H9 (cell line): ENCODE measurements around the gene PKP3. TPM values are rescaled to one million over a fixed set of nuclear protein-coding genes. Genes with fewer than 3 reads are reported as not detected.
A peak's percentile ranks its signal among the peaks of the same experiment; 100 is the strongest.

Experiments
- DNase-seq: peaks from one replicate; pipeline ENCODE4 v3.0.0-alpha.2; 2017
- H2AFZ ChIP-seq: one replicate; pipeline ENCODE4 v1.6.1; 2013; ENCODE audit warnings: mild to moderate bottlenecking, low read length, control low read depth, moderate library complexity
- H2AK5ac ChIP-seq: 2 replicates; pipeline ENCODE4 v1.6.1; 2013; ENCODE audit warnings: low read length, control low read depth, mixed read lengths; ENCODE audit not compliant: insufficient read length
- H2BK120ac ChIP-seq: one replicate; pipeline ENCODE4 v1.6.1; 2013; ENCODE audit warnings: low read depth, mild to moderate bottlenecking, low read length, control low read depth, inconsistent platforms; ENCODE audit not compliant: poor library complexity, severe bottlenecking
- H2BK12ac ChIP-seq: 2 replicates; pipeline ENCODE4 v1.6.1; 2013; ENCODE audit warnings: low read length, control low read depth, mixed read lengths, low read depth; ENCODE audit not compliant: insufficient read length
- H2BK15ac ChIP-seq: 2 replicates; pipeline ENCODE4 v1.6.1; 2013; ENCODE audit warnings: low read depth, low read length, control low read depth
- H2BK20ac ChIP-seq: one replicate; pipeline ENCODE4 v1.6.1; 2013; ENCODE audit warnings: low read depth, mild to moderate bottlenecking, low read length, control low read depth, inconsistent platforms; ENCODE audit not compliant: poor library complexity, severe bottlenecking
- H2BK5ac ChIP-seq: 2 replicates; pipeline ENCODE4 v1.6.1; 2013; ENCODE audit warnings: low read length, control low read depth, mixed read lengths; ENCODE audit not compliant: insufficient read length
- H3K14ac ChIP-seq: 2 replicates; pipeline ENCODE4 v1.6.1; 2013; ENCODE audit warnings: low read length, control low read depth; ENCODE audit not compliant: insufficient read depth
- H3K18ac ChIP-seq: 2 replicates; pipeline ENCODE4 v1.6.1; 2013; ENCODE audit warnings: low read depth, mild to moderate bottlenecking, mixed read lengths, low read length, control low read depth; ENCODE audit not compliant: insufficient read length
- H3K23ac ChIP-seq: 2 replicates; pipeline ENCODE4 v1.6.1; 2013; ENCODE audit warnings: low read length, control low read depth, mixed read lengths, low read depth; ENCODE audit not compliant: insufficient read length
- H3K23me2 ChIP-seq: 2 replicates; pipeline ENCODE4 v1.6.1; 2013; ENCODE audit warnings: low read depth, mild to moderate bottlenecking, mixed read lengths, low read length, control low read depth; ENCODE audit not compliant: insufficient read length, poor library complexity, severe bottlenecking
- H3K27ac ChIP-seq: 2 replicates; pipeline ENCODE4 v1.5.1; 2013; ENCODE audit warnings: low read length, control low read depth, mixed read lengths, low read depth; ENCODE audit not compliant: insufficient read length
- H3K27me3 ChIP-seq: 2 replicates; pipeline ENCODE4 v1.6.1; 2013; ENCODE audit warnings: low read length, control low read depth, inconsistent platforms; ENCODE audit not compliant: insufficient read depth
- H3K4ac ChIP-seq: 2 replicates; pipeline ENCODE4 v1.6.1; 2013; ENCODE audit warnings: low read depth, mild to moderate bottlenecking, control low read depth, inconsistent platforms, low read length, moderate library complexity
- H3K4me1 ChIP-seq: 2 replicates; pipeline ENCODE4 v1.6.1; 2013; ENCODE audit warnings: low read length, control low read depth, inconsistent platforms; ENCODE audit not compliant: insufficient read depth
- H3K4me2 ChIP-seq: 2 replicates; pipeline ENCODE4 v1.6.1; 2013; ENCODE audit warnings: low read length, control low read depth, mixed read lengths; ENCODE audit not compliant: insufficient read length, insufficient read depth
- H3K56ac ChIP-seq: 2 replicates; pipeline ENCODE4 v1.6.1; 2013; ENCODE audit warnings: low read depth, mild to moderate bottlenecking, mixed read lengths, low read length, control low read depth; ENCODE audit not compliant: insufficient read length
- H3K79me1 ChIP-seq: 2 replicates; pipeline ENCODE4 v1.6.1; 2013; ENCODE audit warnings: low read depth, mild to moderate bottlenecking, moderate library complexity, low read length, control low read depth, inconsistent platforms; ENCODE audit not compliant: insufficient read depth, poor library complexity, severe bottlenecking
- H3K79me2 ChIP-seq: 2 replicates; pipeline ENCODE4 v1.6.1; 2013; ENCODE audit warnings: low read length, control low read depth, inconsistent platforms; ENCODE audit not compliant: insufficient read depth
- H3K9ac ChIP-seq: 2 replicates; pipeline ENCODE4 v1.6.1; 2013; ENCODE audit warnings: low read length, control low read depth, mixed read lengths; ENCODE audit not compliant: insufficient read length; ENCODE audit errors: extremely low read depth
- H3K9me3 ChIP-seq: one replicate; pipeline ENCODE4 v1.6.1; 2013; ENCODE audit warnings: low read depth, low read length, inconsistent platforms; ENCODE audit not compliant: control insufficient read depth
- H3T11ph ChIP-seq: one replicate; pipeline ENCODE4 v1.6.1; 2013; ENCODE audit warnings: mild to moderate bottlenecking, low read length, control low read depth, inconsistent platforms
- H4K20me1 ChIP-seq: one replicate; pipeline ENCODE4 v1.6.1; 2013; ENCODE audit not compliant: control insufficient read depth, insufficient read length, insufficient read depth
- H4K5ac ChIP-seq: 2 replicates; pipeline ENCODE4 v1.6.1; 2013; ENCODE audit warnings: low read depth, mild to moderate bottlenecking, mixed read lengths, low read length, control low read depth; ENCODE audit not compliant: insufficient read length
- H4K8ac ChIP-seq: replicated peaks from 2 replicates; pipeline ENCODE4 v1.6.1; 2013; ENCODE audit warnings: low read length, control low read depth, mixed read lengths, low read depth; ENCODE audit not compliant: insufficient read length
- H4K91ac ChIP-seq: 2 replicates; pipeline ENCODE4 v1.6.1; 2013; ENCODE audit warnings: low read depth, mild to moderate bottlenecking, moderate library complexity, mixed read lengths, low read length, control low read depth; ENCODE audit not compliant: insufficient read length
- H3K27ac Mint-ChIP-seq, 3 experiments: 2 replicates in 2 of 3; 3 replicates in 1 of 3; pipeline ENCODE4 v1.8.0; 2020 to 2021; ENCODE audit warnings: mixed read lengths in 3 of 3, mild to moderate bottlenecking in 1 of 3, moderate library complexity in 1 of 3
- H3K27me3 Mint-ChIP-seq: 2 replicates; pipeline ENCODE4 v1.8.0; 2021; ENCODE audit warnings: low read depth, mild to moderate bottlenecking, moderate library complexity, mixed read lengths
- H3K36me3 Mint-ChIP-seq, 3 experiments: 2 replicates in 2 of 3; 3 replicates in 1 of 3; pipeline ENCODE4 v1.8.0; 2020 to 2021; ENCODE audit warnings: low read depth in 3 of 3, mixed read lengths in 3 of 3; ENCODE audit not compliant: insufficient read depth in 1 of 3
- H3K4me1 Mint-ChIP-seq, 2 experiments: 2 replicates each; pipeline ENCODE4 v1.8.0; 2020; ENCODE audit warnings: mixed read lengths in 2 of 2
- H3K4me3 Mint-ChIP-seq, 2 experiments: 2 replicates in 1 of 2; 3 replicates in 1 of 2; pipeline ENCODE4 v1.8.0; 2020 to 2021; ENCODE audit warnings: mild to moderate bottlenecking in 2 of 2, mixed read lengths in 2 of 2, moderate library complexity in 1 of 2
- H3K9me3 Mint-ChIP-seq, 2 experiments: 2 replicates in 1 of 2; 3 replicates in 1 of 2; pipeline ENCODE4 v1.8.0; 2020; ENCODE audit warnings: mild to moderate bottlenecking in 2 of 2, mixed read lengths in 2 of 2, moderate library complexity in 1 of 2
- WGBS: extraction: QIAGEN DNeasy Blood & Tissue Kit; methylation state at CpG from one replicate; pipeline ENCODE4 v1.1.7; 2013; ENCODE audit warnings: missing lambda C conversion rate, low lambda C conversion rate, mixed read lengths; ENCODE audit not compliant: insufficient read length; ENCODE audit errors: extremely low coverage; 5-methylcytosine and 5-hydroxymethylcytosine counted together
- total RNA-seq: library from RNA; stranded (reverse); gene quantifications from 2 replicates; pipeline ENCODE4 v1.2.1, GENCODE V29; 2021
- TF ChIP-seq, protein P1 (sequence below): fragments of 200-600 bp; sonication (generic); conservative IDR thresholded peaks from 3 replicates; pipeline ENCODE4 v1.8.0; 2021; ENCODE audit warnings: antibody characterized with exemption, mild to moderate bottlenecking

The PKP3 gene
- total RNA-seq, 1 experiment from 2014 or later: 41.7 TPM

DNA sequence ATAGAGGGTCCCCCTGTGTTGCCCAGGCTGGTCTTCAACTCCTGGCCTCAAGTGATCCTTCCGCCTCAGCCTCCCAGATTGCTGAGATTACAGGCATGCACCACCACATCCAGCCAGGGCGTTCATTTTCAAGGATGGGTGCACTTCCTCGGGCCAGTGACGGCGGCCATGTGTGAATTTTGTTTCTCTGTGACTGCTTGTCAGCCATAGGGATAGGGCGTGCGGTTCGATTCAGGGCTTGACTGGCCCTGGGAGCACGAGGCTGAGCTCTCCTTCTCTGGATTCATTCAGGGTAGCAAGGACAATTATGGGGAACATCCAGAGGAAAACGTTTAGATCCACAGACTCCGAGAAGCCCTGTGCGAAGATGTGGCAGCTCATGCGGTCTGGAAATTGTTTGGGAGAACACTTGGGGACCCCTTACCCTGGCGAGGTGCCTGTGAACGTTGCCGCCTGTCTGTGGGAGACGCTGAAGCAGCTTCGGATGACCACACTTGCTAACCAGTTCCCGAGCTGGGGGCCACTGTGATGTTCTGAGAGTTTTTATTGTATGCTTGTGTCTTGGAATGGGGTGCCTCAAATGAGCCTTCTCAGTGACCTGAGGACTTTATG lies 59.0 kb downstream of the PKP3 start:
- no peak overlapping the region for H3K56ac ChIP-seq
- peaks cover 13% of the 10 kb centered on the region; the same call in 1 of the 2 replicates for H3K79me2 ChIP-seq
- no peak overlapping the region for H3K23ac ChIP-seq
- no peaks in the 10 kb centered on the region for H3K27me3 ChIP-seq
- H4K91ac ChIP-seq: no peak overlapping the region
- Mint-ChIP-seq H3K9me3 (peaks cover 0 to 2% of the 10 kb centered on the region in 2 experiments; a peak in 2 of 5 replicates), H3K36me3 (peaks cover 14 to 46% (median 40%) of the 10 kb centered on the region in 3 experiments; a peak in 6 of 7 replicates), H3K4me1 (peaks cover 46 to 47% of the 10 kb centered on the region in 2 experiments), H3K4me3 (peak overlapping the region; percentile 21 to 57; a peak in 2 of 5 replicates), H3K27me3 (no peaks in the 10 kb centered on the region), H3K27ac (peak overlapping the region in 2 of 3 experiments; percentile 44 to 55; a peak in 1 of 7 replicates)
- WGBS: no CpG with 5 or more reads among the region's 19 CpGs
- H3T11ph ChIP-seq: no peak overlapping the region
- TF ChIP-seq, protein P1, sequence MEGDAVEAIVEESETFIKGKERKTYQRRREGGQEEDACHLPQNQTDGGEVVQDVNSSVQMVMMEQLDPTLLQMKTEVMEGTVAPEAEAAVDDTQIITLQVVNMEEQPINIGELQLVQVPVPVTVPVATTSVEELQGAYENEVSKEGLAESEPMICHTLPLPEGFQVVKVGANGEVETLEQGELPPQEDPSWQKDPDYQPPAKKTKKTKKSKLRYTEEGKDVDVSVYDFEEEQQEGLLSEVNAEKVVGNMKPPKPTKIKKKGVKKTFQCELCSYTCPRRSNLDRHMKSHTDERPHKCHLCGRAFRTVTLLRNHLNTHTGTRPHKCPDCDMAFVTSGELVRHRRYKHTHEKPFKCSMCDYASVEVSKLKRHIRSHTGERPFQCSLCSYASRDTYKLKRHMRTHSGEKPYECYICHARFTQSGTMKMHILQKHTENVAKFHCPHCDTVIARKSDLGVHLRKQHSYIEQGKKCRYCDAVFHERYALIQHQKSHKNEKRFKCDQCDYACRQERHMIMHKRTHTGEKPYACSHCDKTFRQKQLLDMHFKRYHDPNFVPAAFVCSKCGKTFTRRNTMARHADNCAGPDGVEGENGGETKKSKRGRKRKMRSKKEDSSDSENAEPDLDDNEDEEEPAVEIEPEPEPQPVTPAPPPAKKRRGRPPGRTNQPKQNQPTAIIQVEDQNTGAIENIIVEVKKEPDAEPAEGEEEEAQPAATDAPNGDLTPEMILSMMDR: no peak
- no peak overlapping the region for H4K8ac ChIP-seq
- H2BK12ac ChIP-seq: no peak overlapping the region
- H2BK5ac ChIP-seq: no peak overlapping the region
- peaks cover 7% of the 10 kb centered on the region for H3K23me2 ChIP-seq
- no peak overlapping the region for H3K9ac ChIP-seq
- H2AK5ac ChIP-seq: no peak overlapping the region
- H4K20me1 ChIP-seq: no peaks in the 10 kb centered on the region
- no peak overlapping the region for H3K14ac ChIP-seq
- H3K79me1 ChIP-seq: peaks cover 7% of the 10 kb centered on the region
- no peak overlapping the region for H3K4ac ChIP-seq
- H3K4me2 ChIP-seq: no peak overlapping the region
- no peak overlapping the region for H2BK120ac ChIP-seq
- no peaks in the 10 kb centered on the region for H3K9me3 ChIP-seq
- no peak overlapping the region for H2AFZ ChIP-seq
- no peak overlapping the region for H4K5ac ChIP-seq
- no peak for DNase-seq
- no peak overlapping the region for H3K18ac ChIP-seq
- no peak overlapping the region for H3K27ac ChIP-seq
- no peak overlapping the region for H2BK15ac ChIP-seq
- no peaks in the 10 kb centered on the region for H3K4me1 ChIP-seq
- no peak overlapping the region for H2BK20ac ChIP-seq
